ENCODE data around the gene PTPRJ.

- TF ChIP-seq CTCF (CRISPR knock-in tag; IDR thresholded peaks at IDR 0.05) (no peak), ETV6 (CRISPR knock-in tag; conservative IDR thresholded peaks at IDR 0.05) (no peak), ONECUT2 (CRISPR knock-in tag; IDR thresholded peaks at IDR 0.05) (no peak), STAT6 (CRISPR knock-in tag; IDR thresholded peaks at IDR 0.05; ENCODE audit: borderline replicate concordance) (no peak), MZF1 (CRISPR knock-in tag; IDR thresholded peaks at IDR 0.05; ENCODE audit: borderline replicate concordance) (no peak), ZBTB1 (CRISPR knock-in tag; IDR thresholded peaks at IDR 0.05; ENCODE audit: borderline replicate concordance) (no peak), POLR2AphosphoS5 (IDR thresholded peaks at IDR 0.05; ENCODE audit: low read depth, low read length) (no peak), ZNF468 (CRISPR knock-in tag; IDR thresholded peaks at IDR 0.05) (no peak), ZNF367 (CRISPR knock-in tag; IDR thresholded peaks at IDR 0.05; ENCODE audit: borderline replicate concordance) (no peak), POLR2A (IDR thresholded peaks at IDR 0.05; ENCODE audit: insufficient read depth in 1 of 2, low read depth in 2 of 2, low read length in 2 of 2) (no peak), ZNF556 (CRISPR knock-in tag; IDR thresholded peaks at IDR 0.05; ENCODE audit: borderline replicate concordance) (no peak)
Observed at GRCh38 chr11:48164836-48165235, 184.5 kb downstream of the PTPRJ start.
